ENCODE results near the gene TMEM170A.

Gene TMEM170A

DNA sequence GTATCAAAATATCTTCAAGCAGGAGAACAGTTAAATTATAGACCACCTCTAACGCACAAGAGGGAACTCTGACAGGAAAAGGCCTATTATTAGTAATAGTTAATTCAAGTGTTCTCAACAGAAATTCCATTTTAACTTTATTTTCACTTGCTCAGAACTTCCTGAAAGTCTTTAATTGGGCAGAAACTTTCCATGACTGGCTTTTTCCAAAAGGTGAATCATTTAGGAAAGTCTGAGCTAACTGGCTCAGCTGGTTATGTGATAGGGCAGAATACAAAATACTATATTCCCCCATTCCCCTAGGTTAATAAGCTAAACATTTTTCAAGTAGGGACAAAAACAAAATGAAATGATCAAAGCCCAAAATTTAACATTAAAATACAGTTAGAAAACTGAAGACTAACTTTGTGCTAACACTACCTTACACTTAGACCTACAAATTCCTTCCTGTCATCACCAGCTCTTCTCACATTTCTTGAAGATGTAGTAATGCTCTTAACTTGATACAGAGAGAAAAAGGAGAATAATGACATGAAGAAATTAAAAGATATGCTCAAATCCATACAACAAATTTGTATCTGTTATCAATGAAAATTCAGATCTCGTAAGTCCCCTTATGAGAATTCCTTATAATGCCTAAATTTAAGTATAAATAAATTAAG, 62.2 kb downstream of the TMEM170A start:
- no peak for DNase-seq (ENCODE audit: low read depth)

GRCh38 chr16:75401691-75402090, 62.8 kb downstream of the TMEM170A start:
- no peak for DNase-seq (ENCODE audit: low read depth)

DNA sequence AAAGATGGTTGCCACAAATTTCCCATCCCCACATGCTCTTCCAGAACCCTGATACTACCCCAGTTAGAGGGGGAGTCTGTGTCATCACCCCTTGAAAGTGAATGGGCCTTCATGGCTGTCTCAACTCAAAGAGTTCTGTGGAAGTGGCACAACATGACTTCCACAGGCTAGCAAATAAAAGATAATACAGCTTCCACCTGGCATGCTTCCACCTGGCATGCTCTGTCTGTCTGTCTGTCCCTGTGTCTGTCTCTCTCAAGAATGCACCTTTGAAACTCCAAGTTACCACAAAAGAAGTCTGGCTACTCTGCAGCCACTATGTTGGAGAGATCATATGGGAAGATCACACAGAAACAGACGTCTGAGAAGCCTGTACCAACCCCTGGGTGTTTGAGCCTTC, 66.2 kb downstream of the TMEM170A start:
- no peak for DNase-seq (ENCODE audit: low read depth)

DNA sequence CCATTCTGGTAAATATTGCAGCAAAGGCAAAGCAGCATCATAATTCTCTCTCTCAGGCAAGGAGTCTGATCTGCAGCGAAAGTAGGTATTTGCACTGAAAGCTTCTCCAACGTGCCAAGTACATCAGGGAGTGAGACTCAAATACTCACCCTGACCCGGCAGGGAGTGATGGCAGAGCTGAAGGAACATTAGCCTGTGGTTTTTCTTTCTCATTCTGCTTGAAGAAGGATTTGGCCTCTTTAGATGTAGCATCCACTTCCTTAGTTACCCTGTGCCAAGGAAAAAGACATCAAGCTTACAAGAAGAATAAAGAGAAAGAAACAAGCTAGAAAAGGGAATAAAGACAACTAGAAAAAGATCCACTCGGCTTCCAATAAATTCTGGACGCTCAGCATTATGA, 69.5 kb downstream of the TMEM170A start:
- DNase-seq (ENCODE audit: low read depth): no peak
